GM21576 (cell line): ENCODE results near the gene LCMT1.
"Not testable (repeated sequence)": the region's sequence is repeated elsewhere in the genome, so short reads cannot be mapped to it uniquely, and the experiment has no call there.

Experiments used
- ATAC-seq: cut with Tn5 transposase; IDR thresholded peaks from one replicate; pipeline ENCODE4 v1.9.1; 2021; ENCODE audit warnings: mild to moderate bottlenecking, moderate library complexity; ENCODE audit not compliant: unreplicated experiment

Gene LCMT1

GRCh38 chr16:25111403-25112166, at the start of gene LCMT1:
Gene LCMT1 (plus strand): TSS chr16:25111742. CDS start chr16:25111884, 142 bp downstream.
- ATAC-seq = peak; percentile 87

- ATAC-seq = no peak
These were observed 48.4 kb upstream of the LCMT1 start for GRCh38 chr16:25063102-25063501.

GRCh38 chr16:25063865-25064264, 47.7 kb upstream of the LCMT1 start:
- no peak for ATAC-seq

- not testable (repeated sequence) for ATAC-seq
These were observed 47.3 kb upstream of the LCMT1 start for GRCh38 chr16:25064281-25064680.

- ATAC-seq = no peak
These were observed 46.6 kb upstream of the LCMT1 start for GRCh38 chr16:25064937-25065336.

- no peak for ATAC-seq
These were observed 45.6 kb upstream of the LCMT1 start for GRCh38 chr16:25065899-25066298.

- ATAC-seq = no peak
These were observed 45.2 kb upstream of the LCMT1 start for GRCh38 chr16:25066426-25066746.

GRCh38 chr16:25066747-25067631, 44.6 kb upstream of the LCMT1 start:
- peak; percentile 83 for ATAC-seq

GRCh38 chr16:25073854-25074253, 37.7 kb upstream of the LCMT1 start:
- ATAC-seq = no peak

- no peak for ATAC-seq
These were observed 33.1 kb upstream of the LCMT1 start for GRCh38 chr16:25078386-25078978.

- no peak for ATAC-seq
These were observed 31.7 kb upstream of the LCMT1 start for GRCh38 chr16:25079637-25080378.

- no peak for ATAC-seq
These were observed 31.0 kb upstream of the LCMT1 start for GRCh38 chr16:25080420-25081131.

GRCh38 chr16:25081702-25082101, 29.8 kb upstream of the LCMT1 start:
- no peak for ATAC-seq

- ATAC-seq = no peak
These were observed 28.5 kb upstream of the LCMT1 start for GRCh38 chr16:25083065-25083464.

- ATAC-seq = no peak
These were observed 27.8 kb upstream of the LCMT1 start for GRCh38 chr16:25083701-25084100.

- no peak for ATAC-seq
These were observed 26.7 kb upstream of the LCMT1 start for GRCh38 chr16:25084797-25085196.

- ATAC-seq = no peak
These were observed 23.8 kb upstream of the LCMT1 start for GRCh38 chr16:25087761-25088160.

GRCh38 chr16:25089351-25089750, 22.2 kb upstream of the LCMT1 start:
- ATAC-seq = no peak

GRCh38 chr16:25092441-25092840, 19.1 kb upstream of the LCMT1 start:
- no peak for ATAC-seq
